DMS114 treated with DMSO at 0.1 percent for 48 hours (cell line): ENCODE data around the gene HGF.
A peak's percentile ranks its signal among the peaks of the same experiment; 100 is the strongest.
"Not testable (repeated sequence)": the region's sequence is repeated elsewhere in the genome, so short reads cannot be mapped to it uniquely, and the experiment has no call there.

Source experiments
- DNase-seq: peaks from one replicate; lab custom pipeline; 2025; ENCODE audit not compliant: unreplicated experiment; lab: John Stamatoyannopoulos, UW

The HGF gene

DNA sequence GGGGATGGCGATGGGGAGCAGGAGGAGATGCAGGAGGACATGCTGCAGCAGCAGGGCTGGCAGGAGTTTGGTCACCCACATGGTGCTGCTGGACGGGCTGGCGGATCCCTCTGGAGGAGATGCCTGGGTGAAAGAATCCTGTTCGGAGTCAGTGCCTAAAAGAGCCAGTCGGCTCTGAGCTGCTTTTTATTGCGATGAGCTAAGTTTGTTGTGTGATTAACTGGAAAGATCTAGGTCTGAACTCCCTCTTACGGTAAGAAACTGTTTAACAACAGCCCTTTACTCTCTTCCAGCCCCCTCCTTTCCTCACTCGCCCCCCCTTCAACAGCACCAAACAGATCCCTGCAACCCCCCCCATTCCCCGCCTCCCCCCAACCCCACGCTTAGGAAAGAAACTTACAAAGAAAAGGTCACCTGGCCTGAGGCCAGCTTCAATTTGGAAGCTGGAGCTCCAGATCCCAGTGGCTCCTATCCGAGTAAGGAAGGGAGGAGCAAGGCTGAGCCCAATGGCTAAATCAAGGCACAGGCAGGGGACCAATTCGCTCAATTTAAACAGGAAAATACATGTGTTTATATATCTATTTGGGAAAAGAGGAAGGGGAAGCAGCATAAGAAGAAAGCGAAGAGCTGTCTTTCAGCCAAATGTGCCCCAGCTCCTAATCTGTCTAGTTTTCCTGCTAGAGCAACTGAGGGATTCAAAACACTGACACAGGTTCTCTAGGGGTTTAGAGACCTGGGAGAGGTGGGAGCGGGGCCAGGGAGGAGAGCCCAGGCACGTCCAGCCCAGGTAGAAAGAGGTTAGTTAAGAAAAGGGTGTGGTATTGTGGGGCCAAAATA, at the start of gene HGF:
Gene HGF (minus strand): TSS at position 157 of the 837 bp plus-strand sequence. CDS start 76 bp downstream, at position 81.
- DNase-seq: peak; percentile 93

GRCh38 chr7:81816312-81816711, 46.5 kb upstream of the HGF start:
- peak; percentile 40 for DNase-seq

- not testable (repeated sequence) for DNase-seq
Observed at GRCh38 chr7:81812866-81813476, 43.1 kb upstream of the HGF start.

GRCh38 chr7:81811956-81812865, 42.4 kb upstream of the HGF start:
- no peak for DNase-seq

- DNase-seq: no peak
Observed at GRCh38 chr7:81810476-81811155, 40.8 kb upstream of the HGF start.

GRCh38 chr7:81808310-81808709, 38.5 kb upstream of the HGF start:
- DNase-seq: not testable (repeated sequence)

GRCh38 chr7:81803267-81803666, 33.4 kb upstream of the HGF start:
- no peak for DNase-seq

- no peak for DNase-seq
Observed at GRCh38 chr7:81802251-81802650, 32.4 kb upstream of the HGF start.

DNA sequence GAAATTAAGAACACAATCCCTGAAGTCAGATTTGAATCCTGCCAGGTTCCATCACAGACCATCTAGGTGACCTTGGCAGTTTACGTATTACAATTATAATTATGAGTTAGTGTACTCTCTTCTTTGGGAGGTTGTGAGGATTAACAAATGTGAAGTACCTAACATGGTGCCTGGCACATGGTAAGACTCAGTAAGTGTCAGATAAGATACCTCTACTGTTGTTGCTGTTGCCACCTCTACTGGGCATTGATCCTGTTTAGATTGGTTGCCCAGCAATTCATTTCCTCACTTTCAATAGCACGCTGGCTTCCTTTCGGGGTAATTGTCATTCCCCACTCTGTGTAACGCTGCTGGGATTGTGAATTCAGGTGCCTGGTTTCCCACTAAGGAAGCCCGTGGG, 31.7 kb upstream of the HGF start:
- no peak for DNase-seq

DNA sequence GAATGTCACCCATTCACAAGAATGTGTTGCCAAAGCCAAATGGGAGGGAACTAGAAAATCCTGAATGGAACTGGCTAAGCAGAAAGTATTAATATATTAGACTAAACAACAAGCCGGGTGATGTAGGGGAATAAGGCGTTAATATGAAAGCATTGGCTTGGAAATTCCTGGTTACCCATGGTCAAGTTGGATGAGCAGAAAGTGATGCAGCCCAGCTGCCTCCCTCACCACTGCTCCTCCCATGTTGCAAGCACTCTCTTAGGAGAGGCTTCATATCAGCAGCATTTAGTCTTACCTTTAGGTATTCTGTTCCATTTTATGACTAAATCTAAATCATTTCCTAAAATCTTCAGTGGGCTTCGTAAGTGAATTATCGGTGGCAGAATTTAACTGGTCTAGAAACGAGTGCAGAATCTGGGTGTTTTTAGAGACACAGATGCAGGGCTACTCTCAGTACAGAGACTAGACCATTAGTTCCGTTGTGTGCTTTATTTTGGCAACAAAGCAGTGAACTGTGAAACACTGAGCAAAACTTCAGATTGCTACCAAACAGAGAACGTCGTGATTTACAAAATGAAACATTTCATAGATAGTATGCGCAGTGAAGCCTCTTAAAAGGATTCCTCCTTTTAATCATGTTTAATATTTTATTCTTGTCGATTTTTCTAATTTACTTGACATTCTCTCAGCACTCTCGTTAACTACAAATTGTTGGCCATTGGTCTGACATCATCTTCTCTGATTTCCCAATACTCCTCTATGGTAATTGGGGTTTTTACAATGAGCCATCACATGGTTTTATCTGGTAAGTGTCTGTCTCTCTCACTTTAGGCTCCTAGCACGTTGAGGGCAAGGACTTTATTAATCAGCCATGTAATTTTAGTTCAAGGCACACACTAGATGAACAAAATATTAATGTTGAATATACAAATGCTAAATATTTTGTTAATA, 22.0 kb upstream of the HGF start:
- DNase-seq: no peak

- DNase-seq: no peak
Observed at GRCh38 chr7:81790686-81791085, 20.8 kb upstream of the HGF start.

DNA sequence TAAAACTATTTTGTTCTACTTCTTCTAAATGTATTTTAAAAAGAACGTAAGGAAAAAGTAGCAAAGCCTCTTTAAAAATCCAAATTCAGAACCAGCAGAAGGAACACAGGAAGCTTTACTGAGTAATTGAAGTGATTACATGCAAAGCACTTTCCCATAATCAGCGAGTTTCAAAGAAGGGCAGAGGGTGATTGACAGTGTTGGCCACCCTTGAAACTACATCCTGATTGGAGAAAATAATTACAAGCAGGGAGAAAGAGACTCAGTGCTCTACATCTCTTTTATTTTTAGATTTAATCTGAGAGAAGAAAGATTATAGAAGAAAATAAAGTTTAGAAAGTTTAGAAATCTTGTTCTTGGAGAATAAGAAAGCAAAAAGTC, 20.3 kb upstream of the HGF start:
- DNase-seq: no peak

- no peak for DNase-seq
Observed at GRCh38 chr7:81789406-81790119, 19.7 kb upstream of the HGF start.

GRCh38 chr7:81788246-81788645, 18.4 kb upstream of the HGF start:
- no peak for DNase-seq

DNA sequence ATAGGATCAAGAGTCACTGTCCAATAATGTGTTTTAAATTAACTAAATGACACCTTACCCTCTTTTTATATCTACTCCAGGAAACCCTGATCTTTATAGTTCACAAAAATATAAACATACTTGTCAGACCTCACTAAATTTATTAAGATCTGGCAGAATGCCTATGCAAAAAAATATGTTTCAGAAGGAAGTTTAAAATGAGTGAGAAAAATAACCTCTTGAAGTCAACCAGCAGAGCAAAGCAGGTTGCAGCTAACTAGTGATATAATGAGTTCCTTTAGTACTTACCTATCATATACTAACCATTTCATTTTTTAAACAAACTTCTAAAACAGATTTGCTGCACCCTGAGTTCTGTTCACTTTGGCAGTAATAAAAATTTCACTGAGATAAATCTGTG, 14.0 kb upstream of the HGF start:
- no peak for DNase-seq

DNA sequence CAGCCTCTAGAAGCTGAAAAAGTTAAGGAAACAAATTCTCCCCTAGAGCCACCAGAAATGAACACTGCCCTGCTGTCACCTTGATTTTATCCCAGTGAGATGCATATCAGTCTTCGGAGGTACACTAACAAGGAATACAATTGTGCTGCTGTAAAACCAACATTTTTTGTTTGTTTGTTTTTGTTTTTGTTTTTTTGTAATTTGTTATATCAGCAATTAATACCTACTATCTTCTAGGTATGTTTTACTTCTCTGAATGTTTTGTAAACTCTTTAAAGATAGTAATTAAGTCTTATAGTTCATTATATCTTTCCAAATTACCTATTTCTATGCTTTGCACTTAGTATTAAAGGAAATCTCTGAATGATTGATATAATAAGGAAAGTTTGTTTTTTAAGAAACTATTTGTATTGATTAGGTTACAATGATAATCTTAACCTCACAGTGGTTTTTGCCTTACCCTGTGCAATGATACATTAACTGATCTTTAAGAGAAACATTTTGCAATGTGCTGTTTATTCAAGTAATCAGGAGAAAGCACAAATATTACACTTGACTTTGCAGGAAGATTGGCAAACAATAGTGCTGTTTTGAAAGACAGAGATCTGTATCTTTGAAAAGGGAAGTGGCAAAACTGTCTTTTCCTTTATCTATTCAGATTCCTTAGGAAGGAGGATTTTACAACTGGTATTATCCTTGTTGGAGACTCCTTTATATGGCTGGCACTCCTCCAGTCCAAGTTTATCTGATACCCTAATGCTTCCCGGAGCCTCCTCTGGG, 11.3 kb upstream of the HGF start:
- DNase-seq: no peak

- DNase-seq: no peak
Observed at GRCh38 chr7:81779706-81780105, 9.9 kb upstream of the HGF start.

DNA sequence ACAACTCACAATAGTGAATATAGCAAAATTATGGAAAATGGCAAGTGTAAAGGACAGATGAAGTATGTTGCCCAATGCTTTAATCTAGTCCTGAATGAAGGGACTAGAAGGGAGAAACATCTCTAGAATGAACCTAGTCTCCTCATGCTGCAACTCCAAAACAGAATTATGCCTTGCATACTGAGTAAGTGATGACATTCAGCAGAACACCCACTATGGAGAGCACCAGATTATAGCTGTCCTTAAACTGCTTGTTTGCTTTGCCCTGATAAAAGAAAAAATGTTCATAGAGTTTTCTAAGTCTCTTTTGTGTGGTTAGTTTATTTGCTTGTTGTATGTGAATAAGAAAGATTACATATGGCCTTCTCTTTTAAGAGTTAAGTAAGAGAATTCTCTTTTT, 7.8 kb upstream of the HGF start:
- no peak for DNase-seq
